Measurements from ENCODE around the gene ACSF2. TPM values are rescaled to one million over a fixed set of nuclear protein-coding genes. Genes with fewer than 3 reads are reported as not detected.

ACSF2 gene
- total RNA-seq, 1 experiment from 2014 or later, result 17.8 TPM

DNA sequence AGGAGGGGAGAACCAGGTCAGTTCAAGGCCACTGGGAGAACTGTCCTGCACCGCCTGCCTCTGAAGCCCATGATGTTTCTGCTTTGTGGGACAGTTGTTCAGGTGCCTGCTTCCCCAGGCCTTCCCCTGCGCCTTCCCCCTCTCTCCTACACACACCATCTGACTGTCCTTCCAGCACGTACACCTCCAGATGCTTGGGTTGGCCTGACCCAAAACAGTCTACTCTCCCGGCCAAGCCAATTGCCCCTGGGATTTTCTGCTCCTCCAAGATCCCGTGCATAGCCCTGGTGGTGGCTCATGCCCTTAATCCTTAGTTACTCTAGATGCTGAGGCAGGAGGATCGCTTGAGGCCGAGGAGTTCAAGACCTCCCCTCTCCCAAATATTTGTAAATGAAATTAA is 52.0 kb downstream of the ACSF2 start:
- no TSS peak for BruUV-seq (replicated peaks)
- POLR2A ChIA-PET, result interaction anchor here (0.7 to 2.3 kb wide), 6 partner anchors 8 to 131 kb away, joined by 3 to 42 read pairs (median 9); partner anchors contain the start of genes ACSF2, LRRC59 and XYLT2

DNA sequence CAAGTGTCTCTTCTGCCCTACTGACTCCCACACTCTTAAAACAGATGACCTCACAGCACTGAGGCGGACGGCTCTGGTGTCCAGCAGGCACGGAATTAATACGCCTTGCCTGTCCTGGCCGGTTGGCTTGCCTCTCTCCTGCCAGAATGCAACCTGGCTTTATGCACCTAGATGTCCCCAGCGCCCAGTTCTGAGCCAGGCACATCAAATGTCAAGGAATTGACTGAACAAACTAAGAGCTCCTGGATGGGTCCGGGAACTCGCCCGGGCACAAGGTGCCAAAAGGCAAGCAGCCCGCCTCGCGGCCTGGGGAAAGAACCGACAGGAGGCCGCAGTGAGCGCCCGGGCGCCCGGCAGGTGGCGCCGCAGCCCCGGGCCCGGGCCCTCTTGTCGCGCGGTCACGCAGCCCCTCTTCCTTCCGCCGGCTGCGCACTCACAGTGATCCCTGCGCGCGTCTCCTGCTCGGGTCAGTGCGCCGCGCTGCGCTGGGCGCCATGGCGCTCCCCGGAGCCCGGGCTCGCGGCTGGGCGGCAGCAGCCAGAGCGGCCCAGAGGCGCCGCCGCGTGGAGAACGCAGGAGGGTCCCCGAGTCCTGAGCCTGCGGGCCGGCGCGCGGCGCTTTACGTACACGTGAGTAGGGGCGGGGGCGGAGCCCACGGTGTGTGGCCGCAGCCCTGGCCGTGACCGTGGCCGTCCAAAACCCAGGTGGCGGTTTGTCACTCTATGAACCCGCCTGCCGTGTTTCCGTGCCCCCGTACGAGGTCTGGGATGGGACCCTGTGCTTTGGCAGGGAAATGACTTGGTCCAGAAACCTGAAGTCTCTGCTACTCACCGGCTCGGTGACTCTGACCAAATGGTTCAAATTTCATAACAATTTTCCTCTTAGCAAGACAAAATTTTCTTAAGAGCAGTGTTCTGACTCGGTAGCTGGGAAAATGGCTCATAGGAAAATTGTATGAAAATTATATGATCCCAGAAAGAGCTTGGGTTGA is 52.7 kb downstream of the ACSF2 start, which contains the start of gene RSAD1:
RSAD1 (plus strand) TSS at position 470 of the 991 bp plus-strand sequence; CDS start at position 495, 25 bp downstream.
- Mint-ChIP-seq H3K4me3 (ENCODE audit: unreplicated experiment) (peak within 1 kb of the TSS; percentile 69), H3K9me3 (ENCODE audit: unreplicated experiment) (no peaks in the 10 kb centered on the region), H3K4me1 (ENCODE audit: insufficient read depth, unreplicated experiment) (peaks cover 25% of the 10 kb centered on the region), H3K36me3 (ENCODE audit: insufficient read depth, unreplicated experiment) (peaks cover 37% of the 10 kb centered on the region), H3K27ac (ENCODE audit: low read depth, unreplicated experiment) (peak within 1 kb of the TSS; percentile 75), H3K27me3 (ENCODE audit: insufficient read depth, unreplicated experiment) (no peaks in the 10 kb centered on the region)
- no TSS peak for BruUV-seq (replicated peaks)
- CTCF ChIA-PET, result interaction anchor here (0.5 to 2.4 kb wide), 49 partner anchors 8 to 386 kb away, joined by 3 to 38 read pairs (median 3); partner anchors contain the start of genes ACSF2, COL1A1 and LRRC59
- TF ChIP-seq, protein P1, sequence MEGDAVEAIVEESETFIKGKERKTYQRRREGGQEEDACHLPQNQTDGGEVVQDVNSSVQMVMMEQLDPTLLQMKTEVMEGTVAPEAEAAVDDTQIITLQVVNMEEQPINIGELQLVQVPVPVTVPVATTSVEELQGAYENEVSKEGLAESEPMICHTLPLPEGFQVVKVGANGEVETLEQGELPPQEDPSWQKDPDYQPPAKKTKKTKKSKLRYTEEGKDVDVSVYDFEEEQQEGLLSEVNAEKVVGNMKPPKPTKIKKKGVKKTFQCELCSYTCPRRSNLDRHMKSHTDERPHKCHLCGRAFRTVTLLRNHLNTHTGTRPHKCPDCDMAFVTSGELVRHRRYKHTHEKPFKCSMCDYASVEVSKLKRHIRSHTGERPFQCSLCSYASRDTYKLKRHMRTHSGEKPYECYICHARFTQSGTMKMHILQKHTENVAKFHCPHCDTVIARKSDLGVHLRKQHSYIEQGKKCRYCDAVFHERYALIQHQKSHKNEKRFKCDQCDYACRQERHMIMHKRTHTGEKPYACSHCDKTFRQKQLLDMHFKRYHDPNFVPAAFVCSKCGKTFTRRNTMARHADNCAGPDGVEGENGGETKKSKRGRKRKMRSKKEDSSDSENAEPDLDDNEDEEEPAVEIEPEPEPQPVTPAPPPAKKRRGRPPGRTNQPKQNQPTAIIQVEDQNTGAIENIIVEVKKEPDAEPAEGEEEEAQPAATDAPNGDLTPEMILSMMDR (IDR thresholded peaks at IDR 0.05; ENCODE audit: unreplicated experiment), result peak; percentile 81
- POLR2A ChIA-PET, result interaction anchor here (0.6 to 2.3 kb wide), 35 partner anchors 8 to 278 kb away, joined by 3 to 42 read pairs (median 4); partner anchors contain the start of genes ACSF2, ANKRD40, EME1 and LRRC59
- intact Hi-C loops (cut with micrococcal nuclease), result loop anchor here (1.0 to 5.0 kb wide), 3 partner anchors 82 to 278 kb away; partner anchors contain the start of gene TMEM92
- DNase-seq (ENCODE audit: unreplicated experiment), result peak; percentile 83

More for the DNA sequence above, 52.0 kb downstream of the ACSF2 start:
- CTCF ChIA-PET, result interaction anchor here (0.6 to 2.4 kb wide), 14 partner anchors 8 to 198 kb away, joined by 3 to 38 read pairs (median 3); partner anchors contain the start of gene LRRC59
- no peaks in the 10 kb centered on the region for H3K9me3 Mint-ChIP-seq (ENCODE audit: unreplicated experiment)
- H3K36me3 Mint-ChIP-seq (ENCODE audit: insufficient read depth, unreplicated experiment), result peaks cover 31% of the 10 kb centered on the region
- intact Hi-C loops (cut with micrococcal nuclease), result loop anchor here (5.0 kb wide), 1 partner anchor 206 kb away; the partner anchor contains the start of gene TMEM92
- H3K27ac Mint-ChIP-seq (ENCODE audit: low read depth, unreplicated experiment), result peak overlapping the region; percentile 75
- peak overlapping the region; percentile 69 for H3K4me3 Mint-ChIP-seq (ENCODE audit: unreplicated experiment)
- H3K27me3 Mint-ChIP-seq (ENCODE audit: insufficient read depth, unreplicated experiment), result no peaks in the 10 kb centered on the region
- DNase-seq (ENCODE audit: unreplicated experiment), result no peak
- peaks cover 23% of the 10 kb centered on the region for H3K4me1 Mint-ChIP-seq (ENCODE audit: insufficient read depth, unreplicated experiment)
- TF ChIP-seq, protein P1 (IDR thresholded peaks at IDR 0.05; ENCODE audit: unreplicated experiment), result no peak

DNA sequence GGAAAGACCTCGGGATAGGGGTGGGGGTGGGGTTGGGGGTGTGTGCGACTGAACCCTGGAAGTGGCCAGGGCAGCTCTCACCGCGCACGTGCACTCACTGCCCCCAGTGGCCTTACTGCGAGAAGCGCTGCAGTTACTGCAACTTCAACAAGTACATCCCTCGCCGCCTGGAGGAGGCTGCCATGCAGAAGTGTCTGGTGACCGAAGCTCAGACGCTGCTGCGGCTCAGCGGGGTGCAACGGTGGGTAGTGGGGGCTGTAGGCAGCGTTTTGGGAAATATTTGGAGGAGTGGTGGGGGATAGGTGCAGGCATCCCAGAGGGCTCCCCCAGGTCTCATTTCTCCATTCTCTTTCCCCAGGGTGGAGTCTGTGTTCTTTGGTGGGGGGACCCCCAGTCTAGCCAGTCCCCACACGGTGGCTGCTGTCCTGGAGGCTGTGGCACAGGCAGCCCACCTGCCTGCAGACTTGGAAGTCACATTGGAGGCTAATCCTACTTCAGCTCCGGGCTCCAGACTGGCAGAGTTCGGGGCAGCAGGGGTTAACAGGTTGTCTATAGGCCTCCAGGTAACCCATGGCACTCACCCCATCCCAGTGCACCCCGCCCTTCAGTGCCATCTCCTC is 53.6 kb downstream of the ACSF2 start:
- TF ChIP-seq, protein P1 (IDR thresholded peaks at IDR 0.05; ENCODE audit: unreplicated experiment), result peak; percentile 50
- ChIA-PET POLR2A (interaction anchor here (0.6 to 2.3 kb wide), 35 partner anchors 8 to 279 kb away, joined by 3 to 42 read pairs (median 4); partner anchors contain the start of genes ACSF2, ANKRD40, EME1 and LRRC59), CTCF (interaction anchor here (0.5 to 2.4 kb wide), 39 partner anchors 8 to 387 kb away, joined by 3 to 38 read pairs (median 3); partner anchors contain the start of genes ACSF2, COL1A1 and LRRC59)
- Mint-ChIP-seq H3K36me3 (ENCODE audit: insufficient read depth, unreplicated experiment) (peaks cover 39% of the 10 kb centered on the region), H3K9me3 (ENCODE audit: unreplicated experiment) (no peaks in the 10 kb centered on the region), H3K4me3 (ENCODE audit: unreplicated experiment) (peak overlapping the region; percentile 69), H3K27ac (ENCODE audit: low read depth, unreplicated experiment) (peak overlapping the region; percentile 7), H3K27me3 (ENCODE audit: insufficient read depth, unreplicated experiment) (no peaks in the 10 kb centered on the region), H3K4me1 (ENCODE audit: insufficient read depth, unreplicated experiment) (peaks cover 25% of the 10 kb centered on the region)
- intact Hi-C loops (cut with micrococcal nuclease), result loop anchor here (1.0 to 5.0 kb wide), 4 partner anchors 83 to 363 kb away; partner anchors contain the start of gene TMEM92
- no TSS peak for BruUV-seq (replicated peaks)
- DNase-seq (ENCODE audit: unreplicated experiment), result peak; percentile 71
